GM11168 (cell line): ENCODE results near the gene NFIA.

ENCODE experiments used
- in situ Hi-C: fragments of 300-500 bp; cut with MboI; formaldehyde crosslinking; loops from one replicate; pipeline ENCODE4 v1.12.0; 2022; ENCODE audit warnings: low sequenced_read_pairs; ENCODE audit not compliant: unreplicated experiment

The NFIA gene

GRCh38 chr1:61142726-61143500 is 60.6 kb downstream of the NFIA start:
- in situ Hi-C loops, result no loop called here

GRCh38 chr1:61143821-61144424 is 61.6 kb downstream of the NFIA start:
- in situ Hi-C loops, result no loop called here

GRCh38 chr1:61149010-61149860 is 66.9 kb downstream of the NFIA start:
- in situ Hi-C loops, result no loop called here

- in situ Hi-C loops, result no loop called here
These were observed 69.2 kb downstream of the NFIA start for GRCh38 chr1:61151565-61151964.

- in situ Hi-C loops, result no loop called here
These were observed 69.7 kb downstream of the NFIA start for GRCh38 chr1:61152066-61152465.

- in situ Hi-C loops, result no loop called here
These were observed 70.2 kb downstream of the NFIA start for GRCh38 chr1:61152469-61153105.

- in situ Hi-C loops, result no loop called here
These were observed 74.5 kb downstream of the NFIA start for GRCh38 chr1:61156576-61157467.

GRCh38 chr1:61157468-61157987 is 75.2 kb downstream of the NFIA start:
- in situ Hi-C loops, result no loop called here

- in situ Hi-C loops, result no loop called here
These were observed 76.2 kb downstream of the NFIA start for GRCh38 chr1:61158591-61158990.

- in situ Hi-C loops, result no loop called here
These were observed 78.2 kb downstream of the NFIA start for GRCh38 chr1:61160526-61160925.

GRCh38 chr1:61162520-61163258 is 80.3 kb downstream of the NFIA start:
- in situ Hi-C loops, result no loop called here

GRCh38 chr1:61163355-61163754 is 81.0 kb downstream of the NFIA start:
- in situ Hi-C loops, result no loop called here

GRCh38 chr1:61165402-61165801 is 83.0 kb downstream of the NFIA start:
- in situ Hi-C loops, result no loop called here

- in situ Hi-C loops, result no loop called here
These were observed 84.9 kb downstream of the NFIA start for GRCh38 chr1:61167309-61167708.

GRCh38 chr1:61169045-61169444 is 86.7 kb downstream of the NFIA start:
- in situ Hi-C loops, result no loop called here

- in situ Hi-C loops, result no loop called here
These were observed 87.3 kb downstream of the NFIA start for GRCh38 chr1:61169634-61170033.

GRCh38 chr1:61170328-61171238 is 88.2 kb downstream of the NFIA start:
- in situ Hi-C loops, result no loop called here

GRCh38 chr1:61171346-61171745 is 89.0 kb downstream of the NFIA start:
- in situ Hi-C loops, result no loop called here
